Measurements from ENCODE around the gene KCTD4.

DNA sequence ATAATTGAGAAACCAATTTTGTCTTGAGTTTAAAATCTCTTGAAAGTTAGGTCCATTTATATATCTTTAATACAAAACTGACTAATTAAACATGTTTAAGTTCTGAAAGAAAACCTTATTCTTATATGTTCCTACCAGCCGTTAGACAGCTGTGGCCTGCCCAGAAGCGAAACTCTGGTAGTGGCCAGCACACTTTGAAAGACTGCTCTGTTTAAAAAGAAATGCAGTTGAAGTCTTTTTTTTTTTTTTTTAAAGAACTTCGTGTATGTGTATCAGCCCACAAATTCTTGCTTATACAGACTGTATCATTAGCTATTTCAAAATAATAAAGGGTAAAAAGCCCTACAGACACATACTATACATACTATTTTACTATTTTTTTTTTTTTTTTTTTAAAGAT is 34.0 kb downstream of the KCTD4 start:
- TF ChIP-seq, protein P1, sequence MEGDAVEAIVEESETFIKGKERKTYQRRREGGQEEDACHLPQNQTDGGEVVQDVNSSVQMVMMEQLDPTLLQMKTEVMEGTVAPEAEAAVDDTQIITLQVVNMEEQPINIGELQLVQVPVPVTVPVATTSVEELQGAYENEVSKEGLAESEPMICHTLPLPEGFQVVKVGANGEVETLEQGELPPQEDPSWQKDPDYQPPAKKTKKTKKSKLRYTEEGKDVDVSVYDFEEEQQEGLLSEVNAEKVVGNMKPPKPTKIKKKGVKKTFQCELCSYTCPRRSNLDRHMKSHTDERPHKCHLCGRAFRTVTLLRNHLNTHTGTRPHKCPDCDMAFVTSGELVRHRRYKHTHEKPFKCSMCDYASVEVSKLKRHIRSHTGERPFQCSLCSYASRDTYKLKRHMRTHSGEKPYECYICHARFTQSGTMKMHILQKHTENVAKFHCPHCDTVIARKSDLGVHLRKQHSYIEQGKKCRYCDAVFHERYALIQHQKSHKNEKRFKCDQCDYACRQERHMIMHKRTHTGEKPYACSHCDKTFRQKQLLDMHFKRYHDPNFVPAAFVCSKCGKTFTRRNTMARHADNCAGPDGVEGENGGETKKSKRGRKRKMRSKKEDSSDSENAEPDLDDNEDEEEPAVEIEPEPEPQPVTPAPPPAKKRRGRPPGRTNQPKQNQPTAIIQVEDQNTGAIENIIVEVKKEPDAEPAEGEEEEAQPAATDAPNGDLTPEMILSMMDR (IDR thresholded peaks at IDR 0.05; ENCODE audit: low read depth, low read length), result no peak
- no peak for TF ChIP-seq EZH2phosphoT487 (IDR thresholded peaks at IDR 0.05; ENCODE audit: low read depth)

All from OCI-LY3 (cell line).